SK-N-SH treated with all-trans-retinoic acid at 6 μM for 48 hours (cell line): ENCODE data around the gene GRAMD2B.

ENCODE experiments used
- ATAC-seq: fragments of 200-7000 bp; cut with Tn5 transposase; 3 replicates; pipeline ENCODE4 v1.9.1; 2020; ENCODE audit warnings: mild to moderate bottlenecking, moderate library complexity
- BACH2 ChIP-seq: fragments of 250-450 bp; sonication (Bioruptor Pico); IDR thresholded peaks from 2 replicates; pipeline ENCODE4 v1.9.0; 2021; ENCODE audit warnings: mild to moderate bottlenecking, borderline replicate concordance
- CSDC2 ChIP-seq: fragments of 250-450 bp; sonication (Bioruptor Pico); IDR thresholded peaks from 2 replicates; pipeline ENCODE4 v1.5.0; 2020; ENCODE audit warnings: mild to moderate bottlenecking, moderate library complexity
- ESRRG ChIP-seq: fragments of 250-450 bp; sonication (Bioruptor Pico); IDR thresholded peaks from 2 replicates; pipeline ENCODE4 v1.6.1; 2021; ENCODE audit warnings: mild to moderate bottlenecking
- ISL1 ChIP-seq: fragments of 250-450 bp; sonication (Bioruptor Pico); IDR thresholded peaks from 2 replicates; pipeline ENCODE4 v2.1.2; 2022; ENCODE audit warnings: mild to moderate bottlenecking, moderate library complexity
- OSR1 ChIP-seq: fragments of 250-450 bp; sonication (Bioruptor Pico); IDR thresholded peaks from 2 replicates; pipeline ENCODE4 v1.8.0; 2022; ENCODE audit warnings: moderate library complexity, mild to moderate bottlenecking, inconsistent platforms
- PPARA ChIP-seq: fragments of 250-450 bp; sonication (Bioruptor Pico); IDR thresholded peaks from 2 replicates; pipeline ENCODE4 v1.5.0; 2020; ENCODE audit warnings: mild to moderate bottlenecking, borderline replicate concordance
- RARB ChIP-seq: fragments of 250-450 bp; sonication (Bioruptor Pico); IDR thresholded peaks from 2 replicates; pipeline ENCODE4 v1.8.0; 2021; ENCODE audit warnings: mild to moderate bottlenecking, moderate library complexity
- SNAI2 ChIP-seq: fragments of 250-450 bp; sonication (Bioruptor Pico); IDR thresholded peaks from 2 replicates; pipeline ENCODE4 v1.5.0; 2020; ENCODE audit warnings: mild to moderate bottlenecking, moderate library complexity
- TCF4 ChIP-seq: fragments of 250-450 bp; sonication (Bioruptor Pico); IDR thresholded peaks from 2 replicates; pipeline ENCODE4 v1.8.0; 2021; ENCODE audit warnings: mild to moderate bottlenecking, moderate library complexity, borderline replicate concordance
- TOX ChIP-seq: fragments of 250-450 bp; sonication (Bioruptor Pico); IDR thresholded peaks from 2 replicates; pipeline ENCODE4 v1.8.0; 2021; ENCODE audit warnings: mild to moderate bottlenecking, moderate library complexity, borderline replicate concordance
- ZC3H10 ChIP-seq: fragments of 250-450 bp; sonication (Bioruptor Pico); IDR thresholded peaks from 2 replicates; pipeline ENCODE4 v1.5.1; 2021; ENCODE audit warnings: mild to moderate bottlenecking, moderate library complexity
- ZFP3 ChIP-seq: fragments of 250-450 bp; sonication (Bioruptor Pico); IDR thresholded peaks from 2 replicates; pipeline ENCODE4 v1.5.0; 2020; ENCODE audit warnings: mild to moderate bottlenecking, moderate library complexity
- ZFP30 ChIP-seq: fragments of 450-650 bp; formaldehyde crosslinking; IDR thresholded peaks from 2 replicates; pipeline ENCODE4 v1.5.0; 2022; ENCODE audit warnings: mild to moderate bottlenecking, moderate library complexity
- ZNF565 ChIP-seq: fragments of 450-650 bp; formaldehyde crosslinking; conservative IDR thresholded peaks from 2 replicates; pipeline ENCODE4 v1.5.0; 2020; ENCODE audit warnings: low read depth, mild to moderate bottlenecking, moderate library complexity
- ZNF70 ChIP-seq: fragments of 450-650 bp; formaldehyde crosslinking; IDR thresholded peaks from 2 replicates; pipeline ENCODE4 v1.5.0; 2020; ENCODE audit warnings: mild to moderate bottlenecking, moderate library complexity
- ZNF8 ChIP-seq: fragments of 450-650 bp; formaldehyde crosslinking; IDR thresholded peaks from 2 replicates; pipeline ENCODE4 v1.5.0; 2020; ENCODE audit warnings: mild to moderate bottlenecking, moderate library complexity
- TF ChIP-seq, protein P1 (sequence below): fragments of 250-450 bp; sonication (Bioruptor Pico); IDR thresholded peaks from 2 replicates; pipeline ENCODE4 v1.8.0; 2021; ENCODE audit warnings: low read depth, mild to moderate bottlenecking, moderate library complexity, borderline replicate concordance
- TF ChIP-seq, protein P2 (sequence below): fragments of 250-450 bp; sonication (Bioruptor Pico); IDR thresholded peaks from 2 replicates; pipeline ENCODE4 v1.8.0; 2020; ENCODE audit warnings: mild to moderate bottlenecking, moderate library complexity, borderline replicate concordance
- TF ChIP-seq, protein P3 (sequence below): fragments of 250-450 bp; sonication (Bioruptor Pico); IDR thresholded peaks from 2 replicates; pipeline ENCODE4 v1.5.1; 2021; ENCODE audit warnings: mild to moderate bottlenecking, moderate library complexity
- TF ChIP-seq, protein P4 (sequence below): fragments of 250-450 bp; sonication (Bioruptor Pico); IDR thresholded peaks from 2 replicates; pipeline ENCODE4 v1.5.0; 2020; ENCODE audit warnings: mild to moderate bottlenecking, moderate library complexity
- TF ChIP-seq, protein P5 (sequence below): fragments of 250-450 bp; sonication (Bioruptor Pico); IDR thresholded peaks from 2 replicates; pipeline ENCODE4 v1.5.1; 2020; ENCODE audit warnings: low read depth, mild to moderate bottlenecking, moderate library complexity

The GRAMD2B gene

DNA sequence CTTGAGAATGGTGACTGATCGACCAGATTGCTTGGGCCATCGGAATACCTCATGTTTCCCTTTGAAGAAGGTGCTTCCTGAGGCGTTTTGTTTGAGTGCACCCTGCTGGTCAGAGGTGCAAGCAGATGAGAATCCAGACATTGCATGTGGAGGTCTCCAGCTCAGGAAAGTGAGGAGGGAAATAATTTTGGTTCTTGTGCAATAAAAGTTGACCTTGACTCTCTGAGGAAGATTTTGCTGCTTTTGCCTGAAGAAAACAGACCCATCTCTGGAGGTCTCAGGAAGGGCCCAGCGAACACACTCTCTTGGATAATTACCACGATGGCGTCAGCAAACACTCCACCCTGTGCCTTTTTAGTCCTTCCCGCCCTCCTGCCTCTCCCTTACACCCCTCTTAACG, 69.7 kb downstream of the GRAMD2B start:
- TF ChIP-seq, protein P1, sequence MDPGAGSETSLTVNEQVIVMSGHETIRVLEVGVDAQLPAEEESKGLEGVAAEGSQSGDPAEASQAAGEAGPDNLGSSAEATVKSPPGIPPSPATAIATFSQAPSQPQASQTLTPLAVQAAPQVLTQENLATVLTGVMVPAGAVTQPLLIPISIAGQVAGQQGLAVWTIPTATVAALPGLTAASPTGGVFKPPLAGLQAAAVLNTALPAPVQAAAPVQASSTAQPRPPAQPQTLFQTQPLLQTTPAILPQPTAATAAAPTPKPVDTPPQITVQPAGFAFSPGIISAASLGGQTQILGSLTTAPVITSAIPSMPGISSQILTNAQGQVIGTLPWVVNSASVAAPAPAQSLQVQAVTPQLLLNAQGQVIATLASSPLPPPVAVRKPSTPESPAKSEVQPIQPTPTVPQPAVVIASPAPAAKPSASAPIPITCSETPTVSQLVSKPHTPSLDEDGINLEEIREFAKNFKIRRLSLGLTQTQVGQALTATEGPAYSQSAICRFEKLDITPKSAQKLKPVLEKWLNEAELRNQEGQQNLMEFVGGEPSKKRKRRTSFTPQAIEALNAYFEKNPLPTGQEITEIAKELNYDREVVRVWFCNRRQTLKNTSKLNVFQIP = no peak
- TF ChIP-seq ZFP30 = no peak
- no peak for TF ChIP-seq ISL1 (CRISPR knock-in tag)
- no peak for TF ChIP-seq OSR1 (CRISPR knock-in tag)
- no peak for TF ChIP-seq CSDC2 (CRISPR knock-in tag)
- no peak for TF ChIP-seq ZC3H10 (CRISPR knock-in tag)
- TF ChIP-seq RARB = no peak
- TF ChIP-seq TOX (CRISPR knock-in tag) = no peak
- TF ChIP-seq, protein P2, sequence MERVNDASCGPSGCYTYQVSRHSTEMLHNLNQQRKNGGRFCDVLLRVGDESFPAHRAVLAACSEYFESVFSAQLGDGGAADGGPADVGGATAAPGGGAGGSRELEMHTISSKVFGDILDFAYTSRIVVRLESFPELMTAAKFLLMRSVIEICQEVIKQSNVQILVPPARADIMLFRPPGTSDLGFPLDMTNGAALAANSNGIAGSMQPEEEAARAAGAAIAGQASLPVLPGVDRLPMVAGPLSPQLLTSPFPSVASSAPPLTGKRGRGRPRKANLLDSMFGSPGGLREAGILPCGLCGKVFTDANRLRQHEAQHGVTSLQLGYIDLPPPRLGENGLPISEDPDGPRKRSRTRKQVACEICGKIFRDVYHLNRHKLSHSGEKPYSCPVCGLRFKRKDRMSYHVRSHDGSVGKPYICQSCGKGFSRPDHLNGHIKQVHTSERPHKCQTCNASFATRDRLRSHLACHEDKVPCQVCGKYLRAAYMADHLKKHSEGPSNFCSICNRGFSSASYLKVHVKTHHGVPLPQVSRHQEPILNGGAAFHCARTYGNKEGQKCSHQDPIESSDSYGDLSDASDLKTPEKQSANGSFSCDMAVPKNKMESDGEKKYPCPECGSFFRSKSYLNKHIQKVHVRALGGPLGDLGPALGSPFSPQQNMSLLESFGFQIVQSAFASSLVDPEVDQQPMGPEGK (CRISPR knock-in tag) = no peak
- no peak for TF ChIP-seq BACH2 (CRISPR knock-in tag)
- TF ChIP-seq SNAI2 (CRISPR knock-in tag) = no peak
- TF ChIP-seq, protein P3, sequence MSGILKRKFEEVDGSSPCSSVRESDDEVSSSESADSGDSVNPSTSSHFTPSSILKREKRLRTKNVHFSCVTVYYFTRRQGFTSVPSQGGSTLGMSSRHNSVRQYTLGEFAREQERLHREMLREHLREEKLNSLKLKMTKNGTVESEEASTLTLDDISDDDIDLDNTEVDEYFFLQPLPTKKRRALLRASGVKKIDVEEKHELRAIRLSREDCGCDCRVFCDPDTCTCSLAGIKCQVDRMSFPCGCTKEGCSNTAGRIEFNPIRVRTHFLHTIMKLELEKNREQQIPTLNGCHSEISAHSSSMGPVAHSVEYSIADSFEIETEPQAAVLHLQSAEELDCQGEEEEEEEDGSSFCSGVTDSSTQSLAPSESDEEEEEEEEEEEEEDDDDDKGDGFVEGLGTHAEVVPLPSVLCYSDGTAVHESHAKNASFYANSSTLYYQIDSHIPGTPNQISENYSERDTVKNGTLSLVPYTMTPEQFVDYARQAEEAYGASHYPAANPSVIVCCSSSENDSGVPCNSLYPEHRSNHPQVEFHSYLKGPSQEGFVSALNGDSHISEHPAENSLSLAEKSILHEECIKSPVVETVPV (CRISPR knock-in tag) = no peak
- no peak for TF ChIP-seq ESRRG (CRISPR knock-in tag)
- TF ChIP-seq ZNF565 (CRISPR knock-in tag) = no peak
- TF ChIP-seq ZNF8 (CRISPR knock-in tag) = no peak
- TF ChIP-seq, protein P4, sequence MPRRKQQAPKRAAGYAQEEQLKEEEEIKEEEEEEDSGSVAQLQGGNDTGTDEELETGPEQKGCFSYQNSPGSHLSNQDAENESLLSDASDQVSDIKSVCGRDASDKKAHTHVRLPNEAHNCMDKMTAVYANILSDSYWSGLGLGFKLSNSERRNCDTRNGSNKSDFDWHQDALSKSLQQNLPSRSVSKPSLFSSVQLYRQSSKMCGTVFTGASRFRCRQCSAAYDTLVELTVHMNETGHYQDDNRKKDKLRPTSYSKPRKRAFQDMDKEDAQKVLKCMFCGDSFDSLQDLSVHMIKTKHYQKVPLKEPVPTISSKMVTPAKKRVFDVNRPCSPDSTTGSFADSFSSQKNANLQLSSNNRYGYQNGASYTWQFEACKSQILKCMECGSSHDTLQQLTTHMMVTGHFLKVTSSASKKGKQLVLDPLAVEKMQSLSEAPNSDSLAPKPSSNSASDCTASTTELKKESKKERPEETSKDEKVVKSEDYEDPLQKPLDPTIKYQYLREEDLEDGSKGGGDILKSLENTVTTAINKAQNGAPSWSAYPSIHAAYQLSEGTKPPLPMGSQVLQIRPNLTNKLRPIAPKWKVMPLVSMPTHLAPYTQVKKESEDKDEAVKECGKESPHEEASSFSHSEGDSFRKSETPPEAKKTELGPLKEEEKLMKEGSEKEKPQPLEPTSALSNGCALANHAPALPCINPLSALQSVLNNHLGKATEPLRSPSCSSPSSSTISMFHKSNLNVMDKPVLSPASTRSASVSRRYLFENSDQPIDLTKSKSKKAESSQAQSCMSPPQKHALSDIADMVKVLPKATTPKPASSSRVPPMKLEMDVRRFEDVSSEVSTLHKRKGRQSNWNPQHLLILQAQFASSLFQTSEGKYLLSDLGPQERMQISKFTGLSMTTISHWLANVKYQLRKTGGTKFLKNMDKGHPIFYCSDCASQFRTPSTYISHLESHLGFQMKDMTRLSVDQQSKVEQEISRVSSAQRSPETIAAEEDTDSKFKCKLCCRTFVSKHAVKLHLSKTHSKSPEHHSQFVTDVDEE (CRISPR knock-in tag) = no peak
- TF ChIP-seq, protein P5, sequence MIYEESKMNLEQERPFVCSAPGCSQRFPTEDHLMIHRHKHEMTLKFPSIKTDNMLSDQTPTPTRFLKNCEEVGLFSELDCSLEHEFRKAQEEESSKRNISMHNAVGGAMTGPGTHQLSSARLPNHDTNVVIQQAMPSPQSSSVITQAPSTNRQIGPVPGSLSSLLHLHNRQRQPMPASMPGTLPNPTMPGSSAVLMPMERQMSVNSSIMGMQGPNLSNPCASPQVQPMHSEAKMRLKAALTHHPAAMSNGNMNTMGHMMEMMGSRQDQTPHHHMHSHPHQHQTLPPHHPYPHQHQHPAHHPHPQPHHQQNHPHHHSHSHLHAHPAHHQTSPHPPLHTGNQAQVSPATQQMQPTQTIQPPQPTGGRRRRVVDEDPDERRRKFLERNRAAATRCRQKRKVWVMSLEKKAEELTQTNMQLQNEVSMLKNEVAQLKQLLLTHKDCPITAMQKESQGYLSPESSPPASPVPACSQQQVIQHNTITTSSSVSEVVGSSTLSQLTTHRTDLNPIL (CRISPR knock-in tag) = no peak
- no peak for TF ChIP-seq PPARA (CRISPR knock-in tag)
- TF ChIP-seq ZFP3 (CRISPR knock-in tag) = no peak
- ATAC-seq = no peak

DNA sequence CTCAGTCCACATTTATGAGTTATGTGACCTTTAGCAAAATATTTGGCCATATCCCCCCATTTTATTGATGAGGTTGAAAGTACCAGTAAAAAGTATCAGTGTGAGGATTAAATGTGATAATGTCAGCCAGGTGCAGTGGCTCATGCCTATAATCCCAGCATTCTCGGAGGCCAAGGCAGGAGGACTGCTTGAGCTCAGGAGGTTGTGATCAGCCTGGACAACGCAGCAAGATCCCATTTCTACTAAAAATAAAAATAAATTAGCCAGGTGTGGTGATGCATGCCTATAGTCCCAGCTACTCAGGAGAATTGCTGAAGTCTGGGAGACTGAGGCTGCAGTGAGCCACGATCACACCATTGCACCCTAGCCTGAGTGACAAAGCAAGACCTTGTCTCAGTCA, 71.2 kb downstream of the GRAMD2B start:
- no peak for ATAC-seq
- TF ChIP-seq ZNF565 (CRISPR knock-in tag) = no peak
- TF ChIP-seq BACH2 (CRISPR knock-in tag) = no peak
- no peak for TF ChIP-seq TCF4 (CRISPR knock-in tag)

DNA sequence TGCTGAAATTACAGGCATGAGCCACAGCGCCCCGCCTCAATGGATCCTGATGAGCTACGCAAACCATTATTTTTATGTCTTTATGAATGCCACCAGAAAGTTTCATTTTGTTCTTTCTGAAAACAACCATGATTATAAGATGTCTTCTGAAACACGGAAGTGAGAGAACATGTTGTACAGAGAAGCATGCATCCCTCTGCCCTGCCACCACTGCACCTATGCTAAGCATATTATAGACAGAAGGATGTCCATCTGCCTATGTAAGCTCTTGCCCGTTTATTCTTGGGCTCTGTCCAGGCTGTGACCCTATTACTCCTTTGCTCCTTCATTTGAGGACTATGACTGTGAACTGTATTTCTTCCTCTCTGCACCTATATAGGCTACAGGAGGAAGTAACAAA, 74.3 kb downstream of the GRAMD2B start:
- TF ChIP-seq OSR1 (CRISPR knock-in tag) (no peak), BACH2 (CRISPR knock-in tag) (no peak), ZC3H10 (CRISPR knock-in tag) (no peak), ZFP30 (no peak), CSDC2 (CRISPR knock-in tag) (no peak), ZFP3 (CRISPR knock-in tag) (no peak), ZNF565 (CRISPR knock-in tag) (no peak), ZNF70 (CRISPR knock-in tag) (no peak), ESRRG (CRISPR knock-in tag) (no peak)
- TF ChIP-seq, protein P1 = no peak
- no peak for ATAC-seq
